Testis (tissue), 3 donors: ENCODE results near the gene TTBK2. TPM values are rescaled to one million over a fixed set of nuclear protein-coding genes. Genes with fewer than 3 reads are reported as not detected.

ENCODE experiments used
- DNase-seq: peaks from one replicate; pipeline ENCODE4 v3.0.0-alpha.2; 2019
- H3K27ac ChIP-seq, 2 donors: fragments of 200-600 bp; sonication (generic); one replicate each; pipeline ENCODE4 v1.5.1; 2019
- H3K27me3 ChIP-seq: fragments of 200-600 bp; sonication (generic); one replicate; pipeline ENCODE4 v1.5.1; 2019
- H3K36me3 ChIP-seq: fragments of 200-600 bp; sonication (generic); one replicate; pipeline ENCODE4 v1.5.1; 2017; ENCODE audit warnings: low read depth; ENCODE audit errors: missing control alignments
- H3K4me1 ChIP-seq: fragments of 200-600 bp; sonication (generic); one replicate; pipeline ENCODE4 v1.5.1; 2019
- H3K4me3 ChIP-seq, 2 donors: fragments of 200-600 bp; sonication (generic); one replicate each; pipeline ENCODE4 v1.5.1; 2017 to 2019
- H3K9me3 ChIP-seq: fragments of 200-600 bp; sonication (generic); one replicate; pipeline ENCODE4 v1.5.1; 2017
- CTCF ChIP-seq, 3 experiments: fragments of 450-650 bp in 2 of 3; fragments of 200-600 bp in 1 of 3; sonication (generic) in 1 of 3; IDR thresholded peaks; one replicate each; pipeline ENCODE4 v1.5.1; 2016 to 2019; ENCODE audit warnings: antibody characterized with exemption in 3 of 3, mild to moderate bottlenecking in 2 of 3, moderate library complexity in 1 of 3
- POLR2A ChIP-seq: fragments of 450-650 bp; IDR thresholded peaks from one replicate; pipeline ENCODE4 v1.6.1; 2017; ENCODE audit warnings: antibody characterized with exemption, mild to moderate bottlenecking, moderate library complexity
- WGBS, 2 donors: methylation state at CpG; one replicate each; pipeline ENCODE4 v1.1.5; 2018; 5-methylcytosine and 5-hydroxymethylcytosine counted together
- intact Hi-C: fragments of 100-400 bp; cut with DNase I; formaldehyde crosslinking; loops from one replicate; pipeline ENCODE4 v1.15.1; 2023; ENCODE audit warnings: low total_unique reads
- polyA plus RNA-seq: library from polyadenylated mRNA; stranded (reverse); fragments of 350-450 nt; fragmentation: Illumina TruSeq; extraction: RNeasy Lipid Tissue Mini Kit (QIAGEN cat#74804); gene quantifications from one replicate; pipeline ENCODE4 v1.2.3, GENCODE V29; 2014; ENCODE audit warnings: low read depth, low replicate concordance; ENCODE audit not compliant: insufficient read depth
- total RNA-seq, 2 donors: library from RNA; depleted of rRNA; stranded (reverse); fragments of >200 nt; gene quantifications; one replicate each; pipeline ENCODE4 v1.2.3, GENCODE V29; 2016

Gene TTBK2
- total and polyA plus RNA-seq, 3 donors from 2014 or later, result 37.0 to 80.8 (median 53.7) TPM

- intact Hi-C loops, result no loop called here
- no peaks in the 10 kb centered on the region for H3K4me1 ChIP-seq
- no peaks in the 10 kb centered on the region for H3K27me3 ChIP-seq
- H3K36me3 ChIP-seq, result no peaks in the 10 kb centered on the region
- no peak for TF ChIP-seq CTCF (IDR thresholded peaks at IDR 0.05)
- no peak for TF ChIP-seq POLR2A
- no peak for DNase-seq
- WGBS, 2 donors, result 96 to 100% methylated on average over 1 of the region's 1 CpG
- H3K27ac ChIP-seq, result no peak overlapping the region
- no peaks in the 10 kb centered on the region for H3K9me3 ChIP-seq
- no peak overlapping the region for H3K4me3 ChIP-seq
Measured at GRCh38 chr15:42760759-42761158, 159.8 kb downstream of the TTBK2 start.

GRCh38 chr15:42759093-42759492 lies 161.5 kb downstream of the TTBK2 start:
- no peak overlapping the region for H3K4me3 ChIP-seq

DNA sequence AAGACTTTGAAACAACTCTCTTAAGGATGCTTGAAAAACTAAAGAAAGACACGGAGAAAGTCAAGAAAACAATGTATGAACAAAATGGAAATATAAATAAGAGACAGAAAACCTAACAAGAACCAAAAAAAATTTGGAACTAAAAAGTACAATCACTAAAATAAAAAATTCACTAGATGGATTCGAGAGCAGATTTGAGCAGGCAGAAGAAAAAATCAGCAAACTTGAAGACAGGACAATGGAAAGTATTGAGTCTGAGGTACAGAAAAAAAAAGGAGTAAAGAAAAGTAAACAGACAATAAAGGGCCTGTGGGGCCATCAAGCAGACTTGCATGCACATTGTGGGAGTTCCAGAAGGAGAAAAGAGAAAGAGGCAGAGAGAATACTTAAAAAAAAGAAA lies 170.3 kb downstream of the TTBK2 start:
- TF ChIP-seq POLR2A, result no peak
- no peak for TF ChIP-seq CTCF (IDR thresholded peaks at IDR 0.05)
- Histone ChIP-seq H3K9me3 (no peaks in the 10 kb centered on the region), H3K27ac (no peak overlapping the region), H3K27me3 (no peaks in the 10 kb centered on the region), H3K4me3 (no peak overlapping the region), H3K4me1 (no peaks in the 10 kb centered on the region), H3K36me3 (peaks cover 3% of the 10 kb centered on the region)
- no peak for DNase-seq
- intact Hi-C loops, result no loop called here
- WGBS, 2 donors, result 97 to 99% methylated on average over 2 of the region's 2 CpGs

More at GRCh38 chr15:42759093-42759492, 161.5 kb downstream of the TTBK2 start:
- DNase-seq, result no peak
- WGBS, 2 donors, result 80% methylated on average over 1 of the region's 2 CpGs; no CpG with 5 or more reads in 1 of the 2 donors
- Histone ChIP-seq H3K9me3 (no peaks in the 10 kb centered on the region), H3K27me3 (no peaks in the 10 kb centered on the region), H3K27ac (no peak overlapping the region), H3K36me3 (peaks cover 3% of the 10 kb centered on the region), H3K4me1 (no peaks in the 10 kb centered on the region)
- TF ChIP-seq CTCF (IDR thresholded peaks at IDR 0.05) (no peak), POLR2A (no peak)
- intact Hi-C loops, result no loop called here

- intact Hi-C loops, result no loop called here
- H3K27me3 ChIP-seq, result no peaks in the 10 kb centered on the region
- H3K4me1 ChIP-seq, result no peaks in the 10 kb centered on the region
- WGBS, 2 donors, result 93 to 100% methylated on average over 1 of the region's 1 CpG
- H3K9me3 ChIP-seq, result no peaks in the 10 kb centered on the region
- H3K36me3 ChIP-seq, result no peaks in the 10 kb centered on the region
- H3K4me3 ChIP-seq, result no peak overlapping the region
- no peak overlapping the region for H3K27ac ChIP-seq
- no peak for TF ChIP-seq CTCF (IDR thresholded peaks at IDR 0.05)
- no peak for TF ChIP-seq POLR2A
- DNase-seq, result no peak
Measured at GRCh38 chr15:42749266-42749665, 171.3 kb downstream of the TTBK2 start.

DNA sequence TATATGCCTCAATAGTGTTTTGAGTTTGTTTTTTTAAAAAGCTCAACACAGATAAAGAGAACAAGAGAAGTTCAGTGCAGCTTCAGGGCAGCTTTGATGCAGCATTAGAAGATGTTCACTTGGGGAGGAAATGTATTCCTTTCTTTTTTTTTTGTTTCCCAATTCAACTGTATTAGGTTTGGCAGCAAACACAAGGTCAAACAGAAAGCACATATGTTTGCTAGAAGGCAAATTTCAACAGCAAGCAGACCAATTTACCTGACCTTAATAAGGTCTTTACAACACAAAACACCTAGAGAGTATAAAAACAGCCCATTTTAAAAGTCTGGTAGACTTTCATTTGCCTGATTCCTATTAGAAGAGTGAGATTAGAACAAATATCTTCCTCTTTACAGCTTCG lies 176.4 kb downstream of the TTBK2 start:
- H3K36me3 ChIP-seq, result no peaks in the 10 kb centered on the region
- intact Hi-C loops, result no loop called here
- no peaks in the 10 kb centered on the region for H3K9me3 ChIP-seq
- no peaks in the 10 kb centered on the region for H3K4me1 ChIP-seq
- DNase-seq, result no peak
- no peak overlapping the region for H3K4me3 ChIP-seq
- H3K27me3 ChIP-seq, result no peaks in the 10 kb centered on the region
- H3K27ac ChIP-seq, result no peak overlapping the region
- no peak for TF ChIP-seq POLR2A
- TF ChIP-seq CTCF (IDR thresholded peaks at IDR 0.05), result no peak
- WGBS, 2 donors, result 73 to 77% methylated on average over 1 of the region's 1 CpG
